ENCODE results near the gene GINS1. TPM values are rescaled to one million over a fixed set of nuclear protein-coding genes. Genes with fewer than 3 reads are reported as not detected.

The GINS1 gene
- total and polyA plus RNA-seq, 8 donors: 0.32 to 0.98 (median 0.49) TPM

- 29 to 31% methylated on average over 2 of the region's 2 CpGs for WGBS, 2 donors
- Histone ChIP-seq H3K4me3 (no peak overlapping the region), H3K36me3 (no peaks in the 10 kb centered on the region), H3K27me3 (no peaks in the 10 kb centered on the region), H3K9me3 (no peaks in the 10 kb centered on the region), H3K27ac (peak overlapping the region; percentile 39 to 93 (median 78)), H3K4me1 (peaks cover 22 to 46% (median 26%) of the 10 kb centered on the region in 3 donors)
- no peak for FAIRE-seq
- TF ChIP-seq CTCF (IDR thresholded peaks at IDR 0.05): no peak
- ATAC-seq: peak; percentile 66 to 81 (median 76)
- peak in 2 of 6 donors; percentile 26 to 53 for DNase-seq
- intact Hi-C loops (cut with DNase I): no loop called here
These were observed 42.4 kb upstream of the GINS1 start for GRCh38 chr20:25364879-25365699.

GRCh38 chr20:25368526-25368925 lies 38.9 kb upstream of the GINS1 start:
- TF ChIP-seq CTCF (IDR thresholded peaks at IDR 0.05): no peak
- no peak for FAIRE-seq
- Histone ChIP-seq H3K4me1 (peaks cover 20 to 30% (median 25%) of the 10 kb centered on the region in 3 donors), H3K27me3 (no peaks in the 10 kb centered on the region), H3K9me3 (no peaks in the 10 kb centered on the region), H3K27ac (no peak overlapping the region), H3K36me3 (no peaks in the 10 kb centered on the region), H3K4me3 (no peak overlapping the region)
- ATAC-seq: no peak
- DNase-seq: no peak
- intact Hi-C loops (cut with DNase I): no loop called here
- 97 to 99% methylated on average over 10 of the region's 10 CpGs for WGBS, 2 donors

- FAIRE-seq (no peak), DNase-seq (no peak), ATAC-seq (no peak)
- Histone ChIP-seq H3K36me3 (no peaks in the 10 kb centered on the region), H3K4me3 (no peak overlapping the region), H3K4me1 (peaks cover 16 to 26% (median 21%) of the 10 kb centered on the region in 3 donors), H3K27ac (no peak overlapping the region), H3K27me3 (no peaks in the 10 kb centered on the region), H3K9me3 (no peaks in the 10 kb centered on the region)
- 97 to 99% methylated on average over 5 of the region's 5 CpGs for WGBS, 2 donors
- TF ChIP-seq CTCF (IDR thresholded peaks at IDR 0.05): no peak
- intact Hi-C loops (cut with DNase I): no loop called here
These were observed 38.5 kb upstream of the GINS1 start for GRCh38 chr20:25368976-25369375.

- FAIRE-seq (no peak), DNase-seq (no peak), ATAC-seq (no peak)
- H3K36me3 ChIP-seq: no peaks in the 10 kb centered on the region
- no peak overlapping the region for H3K27ac ChIP-seq
- H3K27me3 ChIP-seq: no peaks in the 10 kb centered on the region
- no peak overlapping the region for H3K4me3 ChIP-seq
- H3K9me3 ChIP-seq: no peaks in the 10 kb centered on the region
- no peak for TF ChIP-seq CTCF (IDR thresholded peaks at IDR 0.05)
- intact Hi-C loops (cut with DNase I): no loop called here
- 81 to 89% methylated on average over 8 of the region's 8 CpGs for WGBS, 2 donors
- peaks cover 14 to 20% (median 15%) of the 10 kb centered on the region in 3 donors for H3K4me1 ChIP-seq
These were observed 37.9 kb upstream of the GINS1 start for GRCh38 chr20:25369529-25369928.

- Histone ChIP-seq H3K4me3 (no peak overlapping the region), H3K27ac (no peak overlapping the region), H3K36me3 (no peaks in the 10 kb centered on the region), H3K9me3 (no peaks in the 10 kb centered on the region), H3K4me1 (peaks cover 11 to 16% (median 14%) of the 10 kb centered on the region in 3 donors), H3K27me3 (no peaks in the 10 kb centered on the region)
- ATAC-seq (no peak), DNase-seq (no peak), FAIRE-seq (no peak)
- intact Hi-C loops (cut with DNase I): no loop called here
- 83 to 87% methylated on average over 2 of the region's 2 CpGs for WGBS, 2 donors
- no peak for TF ChIP-seq CTCF (IDR thresholded peaks at IDR 0.05)
These were observed 37.5 kb upstream of the GINS1 start for GRCh38 chr20:25369971-25370370.
